GM19035 (cell line): ENCODE data around the gene KCNIP2.
A peak's percentile ranks its signal among the peaks of the same experiment; 100 is the strongest.

Source experiments
- ATAC-seq: cut with Tn5 transposase; IDR thresholded peaks from one replicate; pipeline ENCODE4 v1.9.1; 2021; ENCODE audit not compliant: unreplicated experiment

KCNIP2 gene

DNA sequence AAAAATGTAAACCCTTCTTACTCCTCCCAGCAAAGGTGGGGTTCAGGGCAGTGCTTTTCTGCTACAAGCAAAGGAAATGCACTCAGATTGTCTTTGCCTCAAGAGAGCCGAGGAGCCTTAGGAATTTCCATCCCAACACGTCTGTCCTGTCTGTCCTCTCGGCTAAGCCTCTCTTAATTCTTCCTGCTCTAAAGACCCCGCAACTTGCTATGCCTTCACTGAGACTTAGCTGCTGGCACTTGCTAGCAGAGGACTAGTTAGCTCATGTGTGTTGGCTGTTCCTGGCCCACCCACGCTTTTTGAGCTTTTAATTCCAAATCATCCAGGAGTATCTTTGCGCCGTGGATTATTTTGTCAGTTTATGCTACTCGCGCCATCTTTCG, 59.9 kb downstream of the KCNIP2 start:
- no peak for ATAC-seq

DNA sequence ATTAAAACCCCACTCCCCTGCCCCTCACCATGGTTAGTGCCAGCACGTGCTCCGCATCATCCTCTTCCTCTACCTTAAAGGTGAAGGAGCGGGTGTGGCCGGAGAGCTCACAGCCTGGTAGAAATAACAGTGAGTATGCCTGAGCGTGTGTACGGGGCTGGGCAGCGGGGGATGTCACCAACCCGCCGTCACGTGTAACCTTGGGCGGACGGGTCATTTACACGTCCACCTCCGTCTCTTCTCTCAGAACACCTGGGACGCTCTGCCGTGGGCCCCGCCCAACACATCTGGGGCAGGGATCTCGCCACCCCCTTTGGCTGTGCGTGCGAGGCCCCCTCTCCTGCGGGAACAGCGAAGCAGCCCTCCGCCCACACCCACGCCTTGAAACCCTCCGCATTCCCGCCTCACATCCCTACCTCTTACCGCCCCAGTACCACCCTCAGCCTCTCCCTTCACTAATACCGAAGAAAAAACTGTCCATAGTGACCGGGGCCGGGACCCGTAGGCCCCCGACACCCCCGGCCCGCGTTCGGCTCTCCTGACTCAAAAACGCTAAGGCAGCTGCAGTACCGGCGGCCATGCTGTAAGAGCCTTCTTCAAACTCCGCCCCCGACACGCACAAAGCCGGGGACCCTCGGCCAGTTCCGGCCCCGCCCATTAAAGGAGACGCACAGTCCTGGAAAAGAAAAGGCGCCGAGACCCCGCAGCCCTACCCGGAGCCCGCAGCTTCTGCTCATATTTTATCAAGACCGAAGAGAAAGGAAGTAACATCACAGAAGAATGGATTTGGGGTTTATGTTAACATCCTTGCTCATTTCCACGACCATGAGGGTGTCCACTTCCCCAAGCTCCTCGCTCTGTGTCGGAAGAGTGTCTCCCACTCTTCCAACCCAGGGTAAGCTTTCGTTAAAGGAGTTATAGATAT, 60.5 kb downstream of the KCNIP2 start, which contains the start of gene NPM3:
NPM3 (minus strand) TSS at position 636 of the 925 bp plus-strand sequence; CDS start at position 580, 56 bp downstream.
- peak; percentile 60 for ATAC-seq

DNA sequence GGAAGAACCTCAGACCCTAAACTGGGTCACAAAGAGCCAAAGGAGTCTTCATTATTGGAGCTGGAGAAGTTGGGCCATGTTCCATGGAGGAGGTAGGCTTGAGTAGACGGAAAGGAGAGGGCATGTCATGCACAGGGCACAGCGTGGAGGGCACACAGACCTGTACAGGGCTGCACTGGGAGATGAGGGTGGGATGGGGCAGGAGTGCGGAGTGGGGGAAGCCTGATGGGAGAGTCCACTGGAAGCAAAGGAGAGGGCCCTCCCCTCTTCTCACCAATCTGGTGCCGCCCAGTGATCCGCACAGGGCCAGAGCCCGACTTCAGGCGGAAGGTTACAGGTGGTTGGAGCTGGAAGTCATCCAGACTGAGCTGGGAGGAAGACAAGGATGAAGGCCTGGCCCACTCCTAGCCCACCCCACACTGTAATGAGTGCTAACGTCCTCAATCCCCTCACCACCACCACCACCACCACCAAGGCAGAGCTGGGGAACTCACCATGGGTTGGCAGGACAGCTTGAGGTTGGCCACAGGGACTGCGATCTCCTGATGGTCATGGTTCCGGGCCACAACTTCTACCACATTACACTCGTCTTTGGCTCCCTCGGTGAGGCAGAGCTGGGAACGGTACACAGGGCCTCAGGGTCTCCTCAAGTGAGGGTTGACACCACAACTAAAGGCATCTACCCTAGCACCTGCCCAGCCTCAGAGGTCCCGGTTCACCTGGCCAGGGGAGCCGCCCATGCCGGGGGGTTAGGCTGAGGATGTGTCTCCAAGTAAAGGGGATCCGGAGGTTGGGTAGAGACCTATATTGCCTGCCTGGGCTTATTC, 61.4 kb downstream of the KCNIP2 start:
- no peak for ATAC-seq

DNA sequence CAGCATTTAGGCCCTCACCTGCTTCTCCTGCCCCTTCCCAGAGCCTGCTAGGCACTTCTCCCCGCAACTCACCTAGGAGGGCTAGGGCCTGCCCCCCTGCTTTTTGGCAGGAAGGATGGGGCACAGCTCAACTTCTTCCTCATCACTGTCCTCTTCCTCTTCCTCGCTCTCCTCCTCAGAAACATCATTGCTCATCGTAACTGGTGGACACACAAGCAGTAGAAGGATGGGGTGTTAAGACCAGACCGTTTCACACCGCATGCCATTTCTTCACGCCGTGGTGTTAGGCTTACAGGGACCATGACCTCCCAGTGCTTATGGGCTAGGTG, 62.0 kb downstream of the KCNIP2 start:
- no peak for ATAC-seq

DNA sequence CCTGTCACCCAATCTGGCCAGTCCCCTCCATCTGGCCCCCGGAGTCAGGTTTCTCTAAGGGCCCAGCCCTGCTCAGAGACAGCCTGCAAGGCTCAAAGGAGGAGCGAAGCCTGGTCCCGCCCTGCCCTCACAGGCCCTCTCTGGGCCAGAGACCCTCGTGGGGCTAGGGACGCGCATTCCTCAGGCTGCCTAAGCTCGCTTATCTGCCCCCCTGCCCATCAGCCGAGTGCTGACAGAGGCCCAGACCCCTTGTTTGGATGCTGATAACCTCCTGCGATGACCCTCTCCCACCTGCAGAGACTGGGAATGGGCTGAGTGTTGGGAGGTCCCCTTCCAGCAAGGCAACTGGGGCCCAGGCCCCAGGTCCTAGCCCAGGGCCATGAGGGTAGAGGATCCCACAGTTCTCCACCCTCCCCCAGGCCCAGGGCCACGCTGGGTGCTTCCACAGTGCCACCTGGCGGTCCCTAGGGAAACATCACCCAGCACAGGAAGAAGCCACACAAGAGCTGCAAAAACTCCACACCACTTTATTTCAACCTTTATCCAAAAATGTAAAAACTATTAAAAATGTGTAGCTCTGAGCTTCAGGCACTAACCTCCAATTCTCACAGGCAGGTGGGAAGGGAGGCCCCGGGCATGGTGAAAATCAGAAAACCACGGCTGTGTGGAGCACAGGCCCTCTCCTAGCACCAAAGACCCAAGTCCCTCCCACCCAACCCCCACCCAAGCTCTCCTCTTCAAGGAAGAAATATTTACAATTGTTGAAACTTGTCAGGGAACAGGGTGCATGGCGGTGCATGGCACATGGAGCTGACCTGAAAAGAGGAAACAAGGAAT, 62.6 kb downstream of the KCNIP2 start:
- no peak for ATAC-seq

DNA sequence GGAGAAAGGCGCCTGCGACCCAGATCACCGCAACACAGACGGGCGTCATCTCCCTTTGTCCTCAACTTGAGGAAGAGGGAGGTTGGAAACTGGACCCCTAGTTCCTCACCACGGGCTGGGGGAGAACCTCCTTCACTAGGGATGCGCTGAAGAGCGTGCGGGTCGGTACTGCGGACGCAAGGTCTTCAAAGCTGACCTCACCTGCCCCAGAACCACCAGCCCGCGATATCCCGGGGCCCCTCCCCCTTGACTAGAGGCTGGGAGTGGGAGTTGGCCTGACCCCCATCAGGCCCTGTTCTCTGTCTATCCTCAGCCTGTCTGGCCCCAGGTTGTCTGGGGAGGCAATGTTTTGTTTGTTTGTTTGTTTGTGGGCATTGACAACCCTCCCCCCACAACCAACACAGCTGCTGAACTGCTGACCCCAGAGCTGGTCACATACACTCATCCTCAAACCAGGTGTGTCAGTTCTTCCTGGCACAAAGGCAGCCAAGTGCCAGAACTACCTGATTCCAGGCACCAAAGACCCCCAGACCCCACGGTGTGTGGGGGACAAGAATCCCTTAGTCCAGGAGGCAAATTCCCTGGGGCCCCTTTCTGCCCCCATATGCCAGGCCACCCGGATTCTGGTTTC, 63.3 kb downstream of the KCNIP2 start:
- no peak for ATAC-seq

DNA sequence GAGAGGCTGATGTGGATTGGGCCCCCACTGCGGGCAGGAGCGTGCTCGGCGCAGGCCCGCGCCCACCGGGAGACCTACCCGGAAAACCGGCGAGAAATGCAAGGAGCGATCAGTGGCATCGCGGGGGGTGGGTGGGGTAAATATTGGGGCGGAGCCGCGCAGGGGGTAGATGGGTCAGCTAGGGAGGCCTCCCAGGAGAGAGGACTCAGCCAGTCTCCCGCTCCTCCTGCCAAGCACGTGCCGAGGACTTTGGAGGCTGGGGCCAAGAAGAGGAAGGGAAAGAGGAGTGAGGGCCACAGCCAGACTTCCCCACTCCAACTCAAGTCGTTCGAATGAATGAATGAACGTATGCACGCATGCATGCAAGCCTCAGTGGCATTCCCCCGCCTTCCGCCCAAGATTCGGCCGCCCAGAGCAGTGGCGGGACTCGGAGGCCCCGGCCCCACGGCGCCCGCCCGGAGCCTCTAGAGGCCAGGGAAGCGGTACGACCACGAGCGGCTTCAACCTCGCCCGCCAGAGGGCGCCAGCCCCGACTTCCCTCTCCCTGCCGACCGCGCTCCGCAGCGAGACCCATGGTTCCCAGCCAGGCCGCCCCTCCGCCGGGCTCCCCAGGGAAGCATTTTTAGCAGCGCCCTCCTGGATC, 63.9 kb downstream of the KCNIP2 start:
- ATAC-seq = peak; percentile 42

DNA sequence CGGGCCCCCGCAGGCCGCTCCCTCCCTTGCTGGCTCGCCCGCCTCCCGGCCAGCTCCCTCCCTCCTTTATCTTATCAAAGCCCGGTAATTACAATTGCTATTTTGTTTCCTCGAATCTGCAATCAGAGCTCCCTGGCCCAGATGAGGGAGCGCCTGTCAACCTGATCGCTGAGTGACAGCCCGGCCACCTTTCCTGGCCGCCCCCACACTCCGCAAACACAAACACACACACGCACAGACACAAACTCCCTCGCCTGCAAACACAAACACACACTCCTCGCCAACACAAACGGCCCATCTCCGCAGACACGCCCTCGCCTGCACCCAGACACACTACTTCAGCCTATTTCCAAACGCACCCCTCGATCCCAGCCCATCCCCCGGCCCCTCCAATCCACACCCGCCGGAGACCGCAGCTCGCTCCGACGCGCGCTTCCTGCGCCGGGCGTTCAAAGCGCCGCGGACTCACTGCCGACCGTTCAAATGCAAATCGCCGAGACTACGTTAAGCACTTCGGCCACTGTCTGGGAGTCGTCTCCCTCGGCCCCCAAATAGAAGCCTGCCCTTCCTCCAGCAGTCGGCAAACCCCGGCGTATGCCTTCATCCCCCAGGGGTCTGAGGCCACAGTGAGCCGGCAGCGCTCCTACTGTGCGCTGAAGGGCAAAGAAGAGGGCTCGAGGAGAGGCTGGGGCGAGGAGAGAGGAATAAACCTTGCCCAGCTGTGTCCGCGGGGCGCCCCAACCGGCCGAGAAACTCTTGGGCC, 64.6 kb downstream of the KCNIP2 start:
- ATAC-seq = no peak

DNA sequence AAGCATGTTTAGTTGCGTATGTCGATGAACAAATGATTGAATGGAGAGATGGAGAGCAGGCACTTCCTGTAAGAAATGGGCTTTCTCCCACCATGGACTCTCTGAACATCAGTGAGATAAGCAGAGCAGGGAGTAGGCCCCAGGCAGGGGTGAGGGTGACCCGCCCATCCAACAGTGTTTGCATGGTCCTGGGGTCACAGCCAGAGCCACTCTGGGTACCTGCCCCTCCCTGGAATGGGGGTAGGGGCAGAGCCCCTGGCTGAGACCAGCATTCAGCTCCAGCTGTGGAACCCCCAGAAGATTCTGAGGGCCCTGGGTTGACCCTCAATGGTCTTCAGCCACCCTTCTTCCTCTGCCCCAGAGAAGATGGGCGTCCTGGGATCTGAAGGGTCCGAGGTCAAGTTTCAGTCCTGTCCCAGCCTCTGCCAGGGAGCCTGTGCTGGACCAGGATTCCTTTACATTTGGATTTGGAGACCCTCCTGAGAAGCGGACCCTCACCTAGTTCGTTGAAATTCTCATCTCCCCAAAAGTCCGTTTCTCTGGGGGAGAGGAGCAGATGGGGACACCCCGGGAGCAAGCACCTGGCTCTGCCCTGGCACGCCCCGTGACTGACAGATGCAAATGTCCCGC, 65.3 kb downstream of the KCNIP2 start:
- ATAC-seq = no peak

DNA sequence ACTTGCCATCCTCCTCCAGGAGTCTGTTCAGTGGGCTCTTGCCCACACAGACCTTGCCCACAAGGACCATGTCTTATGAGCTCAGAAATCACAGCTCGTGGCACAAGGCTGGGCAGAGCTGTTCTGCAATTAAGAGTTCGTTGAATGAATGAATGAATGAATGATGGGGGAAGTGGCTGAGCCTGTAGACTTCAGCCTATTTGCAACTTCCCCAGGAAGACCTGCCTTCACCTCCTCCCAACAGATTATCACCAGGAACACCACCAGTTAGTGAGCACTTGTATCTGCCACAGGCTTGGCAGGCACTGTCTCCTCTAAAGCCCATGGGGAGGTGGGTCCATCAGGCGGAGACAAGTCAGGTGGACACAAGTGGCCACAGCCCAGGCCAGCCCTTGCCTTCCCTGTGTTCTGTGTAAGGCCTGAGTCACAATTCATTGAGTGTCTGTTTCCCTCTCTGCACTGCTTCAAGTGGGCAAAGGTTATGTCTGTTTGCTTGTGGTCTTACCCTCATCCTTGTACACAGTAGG, 65.9 kb downstream of the KCNIP2 start:
- ATAC-seq = no peak

DNA sequence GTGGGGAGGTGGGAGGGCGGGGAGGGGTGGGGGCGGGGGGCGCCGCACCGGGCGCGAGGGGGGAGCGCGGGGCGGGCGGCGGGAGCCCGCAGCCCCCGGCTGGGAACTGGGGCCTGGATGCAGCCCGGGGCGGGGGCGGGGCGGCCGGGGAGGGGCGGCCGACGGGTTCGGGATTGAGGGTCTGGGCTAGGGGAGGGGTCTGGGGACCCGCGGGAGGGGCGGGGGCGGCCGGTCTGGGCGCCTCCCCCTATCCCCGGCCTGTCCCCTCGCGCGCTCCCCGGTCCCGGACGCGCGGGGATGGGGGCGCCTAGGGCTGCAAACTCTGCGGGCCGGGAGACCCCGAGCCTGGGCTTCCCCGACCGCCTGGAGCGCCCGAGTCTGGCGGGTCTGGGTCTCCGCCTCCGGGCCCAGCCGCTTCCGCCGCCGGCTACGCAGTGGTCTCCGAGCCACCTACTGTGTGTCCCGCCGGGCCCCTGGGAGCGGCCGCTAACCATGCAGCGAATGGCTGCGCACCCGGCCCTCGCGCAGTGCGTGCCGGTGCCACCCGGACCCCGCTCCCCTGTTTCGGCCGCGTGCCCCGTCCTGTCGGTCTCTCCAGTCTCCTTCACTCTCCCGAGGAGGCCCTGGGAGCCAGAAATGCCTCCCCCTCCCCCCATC, 67.3 kb downstream of the KCNIP2 start:
- ATAC-seq = no peak
